ENCODE results near the gene CA10.

DNA sequence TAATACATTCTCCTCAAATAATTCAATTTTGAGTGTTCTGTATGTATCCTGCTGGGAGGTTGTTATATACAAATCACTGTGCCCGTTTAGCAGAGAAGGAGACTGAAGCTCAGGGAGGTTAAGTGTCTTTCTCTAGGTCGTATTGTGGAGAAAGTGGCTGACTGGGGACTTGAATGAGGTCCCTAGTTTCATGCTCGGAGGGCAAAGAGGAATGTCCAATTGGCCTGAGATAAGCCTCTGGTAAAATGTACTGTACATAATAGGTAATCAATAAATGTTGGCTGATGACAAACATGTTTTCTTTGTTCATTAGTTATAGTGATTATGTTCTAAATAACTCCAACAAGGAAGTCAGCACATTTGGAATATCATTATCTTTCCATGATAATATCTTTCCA lies 455.6 kb downstream of the CA10 start:
- TF ChIP-seq, protein P1, sequence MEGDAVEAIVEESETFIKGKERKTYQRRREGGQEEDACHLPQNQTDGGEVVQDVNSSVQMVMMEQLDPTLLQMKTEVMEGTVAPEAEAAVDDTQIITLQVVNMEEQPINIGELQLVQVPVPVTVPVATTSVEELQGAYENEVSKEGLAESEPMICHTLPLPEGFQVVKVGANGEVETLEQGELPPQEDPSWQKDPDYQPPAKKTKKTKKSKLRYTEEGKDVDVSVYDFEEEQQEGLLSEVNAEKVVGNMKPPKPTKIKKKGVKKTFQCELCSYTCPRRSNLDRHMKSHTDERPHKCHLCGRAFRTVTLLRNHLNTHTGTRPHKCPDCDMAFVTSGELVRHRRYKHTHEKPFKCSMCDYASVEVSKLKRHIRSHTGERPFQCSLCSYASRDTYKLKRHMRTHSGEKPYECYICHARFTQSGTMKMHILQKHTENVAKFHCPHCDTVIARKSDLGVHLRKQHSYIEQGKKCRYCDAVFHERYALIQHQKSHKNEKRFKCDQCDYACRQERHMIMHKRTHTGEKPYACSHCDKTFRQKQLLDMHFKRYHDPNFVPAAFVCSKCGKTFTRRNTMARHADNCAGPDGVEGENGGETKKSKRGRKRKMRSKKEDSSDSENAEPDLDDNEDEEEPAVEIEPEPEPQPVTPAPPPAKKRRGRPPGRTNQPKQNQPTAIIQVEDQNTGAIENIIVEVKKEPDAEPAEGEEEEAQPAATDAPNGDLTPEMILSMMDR (IDR thresholded peaks at IDR 0.05; ENCODE audit: low read length): no peak
- TF ChIP-seq EZH2 (IDR thresholded peaks at IDR 0.05; ENCODE audit: borderline replicate concordance, low read length): no peak
